SK-N-SH (cell line): Measurements from ENCODE around the gene SIRT2. TPM values are rescaled to one million over a fixed set of nuclear protein-coding genes. Genes with fewer than 3 reads are reported as not detected.
"Not testable (repeated sequence)": the region's sequence is repeated elsewhere in the genome, so short reads cannot be mapped to it uniquely, and the experiment has no call there.

Experiments used
- CTCF ChIA-PET: fragments of 300-600, 350-600 bp; formaldehyde crosslinking; extraction: SDS; loops from one replicate; lab custom pipeline; 2021; lab: Yijun Ruan, JAX
- POLR2A ChIA-PET: fragments of 350-600 bp; sonication (Branson Sonifier 250); formaldehyde crosslinking; extraction: SDS; loops from one replicate; lab custom pipeline; 2020; ENCODE audit warnings: antibody characterized with exemption, inconsistent platforms; lab: Yijun Ruan, JAX
- DNase-seq: peaks from one replicate; pipeline ENCODE4 v3.0.0; 2012
- H2AFZ ChIP-seq: fragments of 200-600 bp; sonication (generic); 2 replicates; pipeline ENCODE4 v1.8.1; 2016; ENCODE audit warnings: antibody characterized with exemption, mild to moderate bottlenecking, low read depth
- H3F3A ChIP-seq: fragments of 200-600 bp; sonication (generic); replicated peaks from 2 replicates; pipeline ENCODE3; 2016; ENCODE audit warnings: antibody characterized with exemption, mild to moderate bottlenecking; ENCODE audit not compliant: insufficient read depth
- H3K27ac ChIP-seq, 2 experiments: fragments of 200-500 bp in 1 of 2; fragments of 200-600 bp in 1 of 2; sonication (Bioruptor generic) in 1 of 2; sonication (generic), shearing (Covaris generic) in 1 of 2; 2 replicates each; pipeline versions ENCODE4 v1.5.1 to v1.6.1; 2014 to 2016; ENCODE audit warnings: low read depth in 2 of 2, inconsistent platforms in 1 of 2, low read length in 1 of 2, mild to moderate bottlenecking in 1 of 2, mixed read lengths in 1 of 2
- H3K27me3 ChIP-seq: fragments of 200-600 bp; sonication (generic), shearing (Covaris generic); 2 replicates; pipeline ENCODE4 v1.6.1; 2016; ENCODE audit warnings: mixed run types; ENCODE audit not compliant: insufficient read depth
- H3K36me3 ChIP-seq, 2 experiments: fragments of 200-500 bp in 1 of 2; fragments of 200-600 bp in 1 of 2; sonication (Bioruptor generic) in 1 of 2; sonication (generic) in 1 of 2; replicated peaks in 1 of 2; 2 replicates each; pipeline versions ENCODE3 to v1.5.1; 2014 to 2016; ENCODE audit warnings: low read length in 1 of 2, mild to moderate bottlenecking in 1 of 2; ENCODE audit not compliant: insufficient read depth in 2 of 2, control insufficient read depth in 1 of 2
- H3K4me1 ChIP-seq, 2 experiments: fragments of 200-500 bp in 1 of 2; fragments of 200-600 bp in 1 of 2; sonication (Bioruptor generic) in 1 of 2; sonication (generic), shearing (Covaris generic) in 1 of 2; 2 replicates each; pipeline versions ENCODE4 v1.5.1 to v1.6.1; 2014 to 2016; ENCODE audit warnings: low read depth in 1 of 2, low read length in 1 of 2, mixed run types in 1 of 2; ENCODE audit not compliant: insufficient read depth in 2 of 2, control insufficient read depth in 1 of 2
- H3K4me2 ChIP-seq: fragments of 200-600 bp; sonication (generic), shearing (Covaris generic); 2 replicates; pipeline ENCODE4 v1.6.1; 2017; ENCODE audit warnings: mixed run types
- H3K4me3 ChIP-seq, 2 experiments: fragments of 200-500 bp in 1 of 2; fragments of 200-600 bp in 1 of 2; sonication (Bioruptor generic) in 1 of 2; sonication (generic), shearing (Covaris generic) in 1 of 2; 2 replicates each; pipeline versions ENCODE4 v1.5.1 to v1.8.1; 2014 to 2016; ENCODE audit warnings: low read depth in 2 of 2, inconsistent platforms in 1 of 2, low read length in 1 of 2, mild to moderate bottlenecking in 1 of 2, mixed read lengths in 1 of 2, moderate library complexity in 1 of 2
- H3K79me2 ChIP-seq: fragments of 200-600 bp; sonication (generic); 2 replicates; pipeline ENCODE4 v1.8.1; 2017; ENCODE audit warnings: mild to moderate bottlenecking; ENCODE audit not compliant: insufficient read depth
- H3K9ac ChIP-seq: fragments of 200-600 bp; sonication (generic); 2 replicates; pipeline ENCODE4 v1.6.1; 2017; ENCODE audit warnings: mixed run types
- H3K9me2 ChIP-seq: fragments of 200-600 bp; sonication (generic); 2 replicates; pipeline ENCODE4 v1.6.1; 2017; ENCODE audit warnings: mixed run types
- H3K9me3 ChIP-seq: fragments of 200-600 bp; sonication (generic); 2 replicates; pipeline ENCODE4 v1.6.1; 2017; ENCODE audit warnings: mixed run types, mild to moderate bottlenecking, moderate library complexity
- H4K20me1 ChIP-seq: fragments of 200-600 bp; sonication (generic); 2 replicates; pipeline ENCODE4 v1.6.1; 2017; ENCODE audit warnings: mild to moderate bottlenecking, mixed run types; ENCODE audit not compliant: insufficient read depth
- EP300 ChIP-seq, 2 experiments: IDR thresholded peaks; 2 replicates each; pipeline versions ENCODE4 v1.4.0 to v1.6.1; 2012; ENCODE audit warnings: borderline replicate concordance in 1 of 2, low read depth in 1 of 2, low read length in 1 of 2
- FOSL2 ChIP-seq: IDR thresholded peaks from 2 replicates; pipeline ENCODE4 v1.4.0; 2012; ENCODE audit warnings: low read depth, mild to moderate bottlenecking, moderate library complexity, borderline replicate concordance
- FOXJ3 ChIP-seq: sonication (generic); formaldehyde crosslinking; IDR thresholded peaks from 2 replicates; pipeline ENCODE4 v1.5.1; 2020; ENCODE audit warnings: mild to moderate bottlenecking, missing genetic modification reagents
- FOXM1 ChIP-seq: IDR thresholded peaks from 2 replicates; pipeline ENCODE4 v1.4.0; 2012; ENCODE audit warnings: low read depth, mild to moderate bottlenecking
- IRF3 ChIP-seq: fragments of 150-350 bp; IDR thresholded peaks from 2 replicates; pipeline ENCODE4 v1.6.1; 2016; ENCODE audit warnings: mild to moderate bottlenecking, low read depth, low read length
- RAD21 ChIP-seq: IDR thresholded peaks from 2 replicates; pipeline ENCODE4 v1.6.1; 2012; ENCODE audit warnings: mild to moderate bottlenecking, low read length
- RCOR1 ChIP-seq: fragments of 150-350 bp; IDR thresholded peaks from 2 replicates; pipeline ENCODE4 v1.6.1; 2017; ENCODE audit warnings: antibody characterized with exemption, low read length
- SIN3A ChIP-seq: IDR thresholded peaks from 2 replicates; pipeline ENCODE4 v1.6.1; 2012; ENCODE audit warnings: low read depth, mild to moderate bottlenecking, low read length, moderate library complexity, borderline replicate concordance
- SMC3 ChIP-seq: IDR thresholded peaks from 2 replicates; pipeline ENCODE4 v1.6.1; 2012; ENCODE audit warnings: low read depth, low read length, improper control_type of control experiment
- ZBTB33 ChIP-seq: IDR thresholded peaks from 2 replicates; pipeline ENCODE4 v1.4.0; 2012; ENCODE audit warnings: low read depth, borderline replicate concordance
- WGBS: methylation state at CpG from one replicate; pipeline ENCODE4 v1.1.6; 2017; ENCODE audit warnings: low lambda C conversion rate; 5-methylcytosine and 5-hydroxymethylcytosine counted together
- polyA plus RNA-seq, 3 experiments: library from polyadenylated mRNA; depleted of rRNA; stranded (reverse); fragments of >200 nt; gene quantifications; 2 replicates each; pipeline ENCODE4 v1.2.3, GENCODE V29; 2012
- TF ChIP-seq, protein P1 (sequence below): IDR thresholded peaks from 2 replicates; pipeline ENCODE4 v1.4.0; 2012; ENCODE audit warnings: low read depth, borderline replicate concordance

Gene SIRT2
- polyA plus RNA-seq, 1 of the 3 experiments (the other 2 are of a cell fraction) = 39.3 TPM

DNA sequence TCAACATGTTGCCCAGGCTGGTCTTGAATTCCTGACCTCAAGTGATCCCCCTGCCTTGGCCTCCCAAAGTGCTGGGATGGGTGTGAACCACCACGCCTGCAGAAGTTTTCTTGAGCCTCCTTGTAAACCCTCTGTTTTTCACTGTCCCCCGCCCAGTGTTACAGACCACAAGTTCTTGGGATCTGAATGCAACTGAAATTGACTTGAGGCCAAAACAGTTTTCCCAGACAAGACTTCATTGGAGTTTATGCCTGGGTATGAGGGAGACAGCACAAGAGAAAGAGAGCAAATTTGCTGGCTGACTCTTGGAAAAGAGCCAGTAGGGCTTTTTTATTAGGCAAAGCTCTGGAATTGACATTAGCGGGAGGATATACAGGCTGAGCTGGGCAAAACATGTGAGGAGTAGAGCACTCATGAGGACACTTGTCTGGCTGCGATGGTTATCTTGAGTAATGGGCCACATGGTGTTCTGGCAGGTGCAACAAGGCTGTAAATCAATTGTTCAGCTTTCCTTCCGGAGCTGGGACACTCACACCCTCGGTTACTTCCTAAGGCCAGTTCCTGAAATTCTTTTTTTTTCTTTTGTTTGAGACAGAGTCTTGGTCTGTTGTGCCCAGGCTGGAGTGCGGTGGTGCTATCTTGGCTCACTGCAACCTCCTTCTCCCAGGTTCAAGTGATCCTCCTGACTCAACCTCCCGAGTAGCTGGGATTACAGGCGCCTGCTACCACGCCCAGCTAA lies 36.9 kb downstream of the SIRT2 start (continued):
- TF ChIP-seq ZBTB33 (no peak), RCOR1 (peak; percentile 100), FOXM1 (no peak), IRF3 (no peak), FOXJ3 (CRISPR knock-in tag) (peak; percentile 97), EP300 (IDR thresholded peaks at IDR 0.05; ENCODE audit: borderline replicate concordance in 1 of 2, low read depth in 1 of 2, low read length in 1 of 2) (peak in 1 of 2 experiments; percentile 97; a peak in 2 of 4 replicates), RAD21 (peak; percentile 41), FOSL2 (no peak)
- TF ChIP-seq, protein P1, sequence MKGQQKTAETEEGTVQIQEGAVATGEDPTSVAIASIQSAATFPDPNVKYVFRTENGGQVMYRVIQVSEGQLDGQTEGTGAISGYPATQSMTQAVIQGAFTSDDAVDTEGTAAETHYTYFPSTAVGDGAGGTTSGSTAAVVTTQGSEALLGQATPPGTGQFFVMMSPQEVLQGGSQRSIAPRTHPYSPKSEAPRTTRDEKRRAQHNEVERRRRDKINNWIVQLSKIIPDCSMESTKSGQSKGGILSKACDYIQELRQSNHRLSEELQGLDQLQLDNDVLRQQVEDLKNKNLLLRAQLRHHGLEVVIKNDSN = peak; percentile 38; the same call in 1 of the 2 replicates

DNA sequence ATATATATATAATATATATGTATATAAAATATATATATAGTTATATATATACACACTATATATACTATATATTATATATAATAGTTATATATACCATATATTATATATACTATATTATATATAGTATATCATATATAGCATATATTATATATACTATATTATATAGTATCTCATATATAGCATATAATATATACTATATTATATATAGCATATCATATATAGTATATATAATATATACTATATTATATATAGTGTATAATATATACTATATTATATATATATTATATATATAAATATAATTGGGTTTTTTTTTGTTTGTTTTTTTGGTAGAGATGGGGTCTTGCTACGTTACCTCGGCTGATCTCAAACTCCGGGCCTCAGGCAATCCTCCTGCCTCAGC lies 38.0 kb downstream of the SIRT2 start:
- ChIA-PET CTCF (no interaction called here), POLR2A (interaction anchor here (0.9 to 1.3 kb wide), 2 partner anchors 10 to 12 kb away, joined by 3 read pairs; no protein-coding TSS in a partner anchor)
- Histone ChIP-seq H3K9me2 (no peaks in the 10 kb centered on the region), H3F3A (no peaks in the 10 kb centered on the region), H3K27ac (peak overlapping the region in 1 of 2 experiments; percentile 8; a peak in 1 of 4 replicates), H4K20me1 (no peaks in the 10 kb centered on the region), H3K27me3 (no peaks in the 10 kb centered on the region), H3K79me2 (no peaks in the 10 kb centered on the region), H3K4me3 (no peak overlapping the region), H3K4me2 (no peak overlapping the region), H3K9ac (no peak overlapping the region), H3K4me1 (peaks cover 0 to 7% of the 10 kb centered on the region in 2 experiments; a peak in 1 of 4 replicates), H3K36me3 (no peaks in the 10 kb centered on the region), H2AFZ (no peak overlapping the region), H3K9me3 (no peaks in the 10 kb centered on the region)
- TF ChIP-seq SIN3A (no peak), SMC3 (no peak)
- 98% methylated on average over 3 of the region's 3 CpGs for WGBS
- no peak for DNase-seq

DNA sequence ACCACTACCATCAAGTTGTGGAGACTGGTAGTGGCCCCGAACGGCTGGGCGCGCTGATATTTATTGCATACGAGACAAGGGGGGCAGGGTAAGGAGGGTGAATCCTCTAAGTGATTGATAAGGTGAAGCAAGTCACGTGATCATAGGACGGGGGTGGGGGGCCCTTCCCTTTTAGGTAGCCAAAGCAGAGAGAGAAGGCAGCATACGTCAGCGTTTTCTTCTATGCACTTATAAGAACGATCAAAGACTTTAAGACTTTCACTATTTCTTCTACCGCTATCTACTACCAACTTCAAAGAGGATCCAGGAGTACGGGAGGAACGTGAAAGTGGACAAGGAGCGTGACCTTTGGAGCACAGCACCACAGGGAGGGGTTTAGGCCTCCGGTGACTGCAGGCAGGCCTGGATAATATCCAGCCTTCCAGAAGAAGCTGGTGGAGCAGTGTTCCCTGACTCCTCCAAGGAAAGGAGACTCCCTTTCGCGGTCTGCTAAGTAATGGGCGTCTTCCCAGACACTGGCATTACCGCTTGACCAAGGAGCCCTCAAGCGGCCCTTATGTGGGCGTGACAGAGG lies 39.7 kb downstream of the SIRT2 start:
- H4K20me1 ChIP-seq, DNase-seq, POLR2A ChIA-PET, H3F3A ChIP-seq, H3K27me3 ChIP-seq, H2AFZ ChIP-seq, H3K79me2 ChIP-seq, H3K9ac ChIP-seq, H3K4me3 ChIP-seq, H3K4me2 ChIP-seq, H3K9me3 ChIP-seq, H3K27ac ChIP-seq, H3K9me2 ChIP-seq, H3K36me3 ChIP-seq, H3K4me1 ChIP-seq: not testable (repeated sequence)
- WGBS = 86% methylated on average over 19 of the region's 21 CpGs
- CTCF ChIA-PET = interaction anchor here (1.1 kb wide), 1 partner anchor 10 kb away, joined by 3 read pairs; no protein-coding TSS in a partner anchor
